ENCODE measurements around the gene CLCN1.

Gene CLCN1

GRCh38 chr7:143367972-143368371 is 52.1 kb downstream of the CLCN1 start:
- Histone ChIP-seq H3K27me3 (ENCODE audit: control insufficient read depth in 1 of 2, insufficient read depth in 1 of 2, low read length in 2 of 2) (peaks cover 23 to 26% of the 10 kb centered on the region in 2 experiments), H3K27ac (ENCODE audit: low read length, poor library complexity, severe bottlenecking) (no peak overlapping the region), H3K79me1 (replicated peaks; ENCODE audit: low read length, poor library complexity, severe bottlenecking) (no peaks in the 10 kb centered on the region), H3K18ac (ENCODE audit: low read depth in 1 of 2, low read length in 2 of 2) (no peak overlapping the region), H4K8ac (ENCODE audit: low read length) (no peak overlapping the region), H4K91ac (ENCODE audit: low read length) (no peak overlapping the region), H2BK120ac (ENCODE audit: low read depth, low read length) (no peak overlapping the region), H3K4ac (ENCODE audit: low read depth in 1 of 2, low read length in 2 of 2) (no peak overlapping the region), H3K9ac (ENCODE audit: low read length) (no peak overlapping the region), H2BK12ac (ENCODE audit: low read length in 2 of 2) (no peak overlapping the region), H3K14ac (ENCODE audit: low read length in 2 of 2) (no peak overlapping the region), H3K4me1 (ENCODE audit: control insufficient read depth, insufficient read depth, low read depth, low read length) (peaks cover 9% of the 10 kb centered on the region), H3K9me3 (ENCODE audit: control insufficient read depth, low read length) (no peaks in the 10 kb centered on the region), H2AK5ac (ENCODE audit: low read length, severe bottlenecking) (no peak overlapping the region), H2BK15ac (ENCODE audit: low read depth, poor library complexity, severe bottlenecking) (no peak overlapping the region), H2AFZ (ENCODE audit: low read depth, low read length) (no peak overlapping the region), H3K4me3 (ENCODE audit: insufficient read depth in 1 of 2, low read depth in 1 of 2, low read length in 2 of 2) (no peak overlapping the region), H3K36me3 (ENCODE audit: control insufficient read depth in 1 of 2, insufficient read depth in 2 of 2, low read depth in 1 of 2, low read length in 2 of 2) (no peaks in the 10 kb centered on the region), H3K4me2 (ENCODE audit: low read length, poor library complexity, severe bottlenecking) (no peak overlapping the region), H2BK5ac (ENCODE audit: low read depth, low read length, poor library complexity, severe bottlenecking) (no peak overlapping the region), H3K23ac (ENCODE audit: low read length in 2 of 2) (no peak overlapping the region)
- no peak for DNase-seq
- 92% methylated on average over 4 of the region's 4 CpGs for WGBS

GRCh38 chr7:143368387-143368786 is 52.5 kb downstream of the CLCN1 start:
- 90% methylated on average over 1 of the region's 1 CpG for WGBS
- Histone ChIP-seq H3K27me3 (ENCODE audit: control insufficient read depth in 1 of 2, insufficient read depth in 1 of 2, low read length in 2 of 2) (peaks cover 18 to 22% of the 10 kb centered on the region in 2 experiments), H3K79me1 (replicated peaks; ENCODE audit: low read length, poor library complexity, severe bottlenecking) (no peaks in the 10 kb centered on the region), H2BK5ac (ENCODE audit: low read depth, low read length, poor library complexity, severe bottlenecking) (no peak overlapping the region), H4K8ac (ENCODE audit: low read length) (no peak overlapping the region), H3K4me1 (ENCODE audit: control insufficient read depth, insufficient read depth, low read depth, low read length) (peaks cover 8% of the 10 kb centered on the region), H3K14ac (ENCODE audit: low read length in 2 of 2) (peak overlapping the region in 1 of 2 experiments; percentile 18), H3K36me3 (ENCODE audit: control insufficient read depth in 1 of 2, insufficient read depth in 2 of 2, low read depth in 1 of 2, low read length in 2 of 2) (no peaks in the 10 kb centered on the region), H2BK120ac (ENCODE audit: low read depth, low read length) (no peak overlapping the region), H3K4ac (ENCODE audit: low read depth in 1 of 2, low read length in 2 of 2) (no peak overlapping the region), H3K4me2 (ENCODE audit: low read length, poor library complexity, severe bottlenecking) (no peak overlapping the region), H3K9me3 (ENCODE audit: control insufficient read depth, low read length) (no peaks in the 10 kb centered on the region), H2AFZ (ENCODE audit: low read depth, low read length) (no peak overlapping the region), H2BK12ac (ENCODE audit: low read length in 2 of 2) (no peak overlapping the region), H3K18ac (ENCODE audit: low read depth in 1 of 2, low read length in 2 of 2) (no peak overlapping the region), H3K23ac (ENCODE audit: low read length in 2 of 2) (no peak overlapping the region), H2AK5ac (ENCODE audit: low read length, severe bottlenecking) (no peak overlapping the region), H3K27ac (ENCODE audit: low read length, poor library complexity, severe bottlenecking) (no peak overlapping the region), H2BK15ac (ENCODE audit: low read depth, poor library complexity, severe bottlenecking) (no peak overlapping the region), H3K4me3 (ENCODE audit: insufficient read depth in 1 of 2, low read depth in 1 of 2, low read length in 2 of 2) (no peak overlapping the region), H3K9ac (ENCODE audit: low read length) (no peak overlapping the region), H4K91ac (ENCODE audit: low read length) (no peak overlapping the region)
- no peak for DNase-seq

GRCh38 chr7:143369678-143370651 is 54.1 kb downstream of the CLCN1 start:
- no peak overlapping the region for H3K4me3 ChIP-seq (ENCODE audit: insufficient read depth in 1 of 2, low read depth in 1 of 2, low read length in 2 of 2)
- H3K27ac ChIP-seq (ENCODE audit: low read length, poor library complexity, severe bottlenecking), result no peak overlapping the region
- no peak overlapping the region for H3K9ac ChIP-seq (ENCODE audit: low read length)
- H4K91ac ChIP-seq (ENCODE audit: low read length), result no peak overlapping the region
- H4K8ac ChIP-seq (ENCODE audit: low read length), result no peak overlapping the region
- WGBS, result 69% methylated on average over 8 of the region's 12 CpGs
- H3K23ac ChIP-seq (ENCODE audit: low read length in 2 of 2), result no peak overlapping the region
- H3K14ac ChIP-seq (ENCODE audit: low read length in 2 of 2), result no peak overlapping the region
- H2BK5ac ChIP-seq (ENCODE audit: low read depth, low read length, poor library complexity, severe bottlenecking), result no peak overlapping the region
- DNase-seq, result no peak
- H2AK5ac ChIP-seq (ENCODE audit: low read length, severe bottlenecking), result no peak overlapping the region
- H3K27me3 ChIP-seq (ENCODE audit: control insufficient read depth in 1 of 2, insufficient read depth in 1 of 2, low read length in 2 of 2), result peaks cover 3 to 6% of the 10 kb centered on the region in 2 experiments
- H2BK12ac ChIP-seq (ENCODE audit: low read length in 2 of 2), result no peak overlapping the region
- H3K79me1 ChIP-seq (replicated peaks; ENCODE audit: low read length, poor library complexity, severe bottlenecking), result no peaks in the 10 kb centered on the region
- no peak overlapping the region for H2BK120ac ChIP-seq (ENCODE audit: low read depth, low read length)
- no peaks in the 10 kb centered on the region for H3K36me3 ChIP-seq (ENCODE audit: control insufficient read depth in 1 of 2, insufficient read depth in 2 of 2, low read depth in 1 of 2, low read length in 2 of 2)
- no peak overlapping the region for H3K18ac ChIP-seq (ENCODE audit: low read depth in 1 of 2, low read length in 2 of 2)
- H2AFZ ChIP-seq (ENCODE audit: low read depth, low read length), result no peak overlapping the region
- H3K4me2 ChIP-seq (ENCODE audit: low read length, poor library complexity, severe bottlenecking), result no peak overlapping the region
- H3K9me3 ChIP-seq (ENCODE audit: control insufficient read depth, low read length), result no peaks in the 10 kb centered on the region
- peaks cover 8% of the 10 kb centered on the region for H3K4me1 ChIP-seq (ENCODE audit: control insufficient read depth, insufficient read depth, low read depth, low read length)
- no peak overlapping the region for H3K4ac ChIP-seq (ENCODE audit: low read depth in 1 of 2, low read length in 2 of 2)
- no peak overlapping the region for H2BK15ac ChIP-seq (ENCODE audit: low read depth, poor library complexity, severe bottlenecking)

- peaks cover 12% of the 10 kb centered on the region for H3K4me1 ChIP-seq (ENCODE audit: control insufficient read depth, insufficient read depth, low read depth, low read length)
- no peak overlapping the region for H2AK5ac ChIP-seq (ENCODE audit: low read length, severe bottlenecking)
- H2BK5ac ChIP-seq (ENCODE audit: low read depth, low read length, poor library complexity, severe bottlenecking), result no peak overlapping the region
- no peaks in the 10 kb centered on the region for H3K36me3 ChIP-seq (ENCODE audit: control insufficient read depth in 1 of 2, insufficient read depth in 2 of 2, low read depth in 1 of 2, low read length in 2 of 2)
- no peak overlapping the region for H2BK12ac ChIP-seq (ENCODE audit: low read length in 2 of 2)
- no peak overlapping the region for H3K4me3 ChIP-seq (ENCODE audit: insufficient read depth in 1 of 2, low read depth in 1 of 2, low read length in 2 of 2)
- no peak overlapping the region for H3K23ac ChIP-seq (ENCODE audit: low read length in 2 of 2)
- no peak overlapping the region for H3K4ac ChIP-seq (ENCODE audit: low read depth in 1 of 2, low read length in 2 of 2)
- no peak overlapping the region for H3K27ac ChIP-seq (ENCODE audit: low read length, poor library complexity, severe bottlenecking)
- no peak overlapping the region for H2BK120ac ChIP-seq (ENCODE audit: low read depth, low read length)
- DNase-seq, result no peak
- H2BK15ac ChIP-seq (ENCODE audit: low read depth, poor library complexity, severe bottlenecking), result no peak overlapping the region
- H3K9me3 ChIP-seq (ENCODE audit: control insufficient read depth, low read length), result no peaks in the 10 kb centered on the region
- H3K4me2 ChIP-seq (ENCODE audit: low read length, poor library complexity, severe bottlenecking), result no peak overlapping the region
- no peak overlapping the region for H3K9ac ChIP-seq (ENCODE audit: low read length)
- no peak overlapping the region for H4K8ac ChIP-seq (ENCODE audit: low read length)
- no peaks in the 10 kb centered on the region for H3K27me3 ChIP-seq (ENCODE audit: control insufficient read depth in 1 of 2, insufficient read depth in 1 of 2, low read length in 2 of 2)
- H3K14ac ChIP-seq (ENCODE audit: low read length in 2 of 2), result no peak overlapping the region
- WGBS, result 81% methylated on average over 4 of the region's 4 CpGs
- no peaks in the 10 kb centered on the region for H3K79me1 ChIP-seq (replicated peaks; ENCODE audit: low read length, poor library complexity, severe bottlenecking)
- H3K18ac ChIP-seq (ENCODE audit: low read depth in 1 of 2, low read length in 2 of 2), result no peak overlapping the region
- no peak overlapping the region for H2AFZ ChIP-seq (ENCODE audit: low read depth, low read length)
- H4K91ac ChIP-seq (ENCODE audit: low read length), result no peak overlapping the region
These were observed 56.2 kb downstream of the CLCN1 start for GRCh38 chr7:143372070-143372469.

Measured in mesenchymal stem cell (in vitro differentiated cells and primary cell).